Gastroesophageal sphincter (tissue), 3 donors: Measurements from ENCODE around the gene ABAT.

Experiments used
- CTCF ChIP-seq, 4 experiments: fragments of 200-600 bp in 2 of 4; fragments of 450-650 bp in 2 of 4; sonication (generic) in 1 of 4; IDR thresholded peaks; one replicate each; pipeline ENCODE4 v1.5.1; 2017 to 2019; ENCODE audit warnings: antibody characterized with exemption in 4 of 4, mild to moderate bottlenecking in 2 of 4, moderate library complexity in 2 of 4
- EP300 ChIP-seq: sonication (generic); formaldehyde crosslinking; IDR thresholded peaks from one replicate; pipeline ENCODE4 v1.6.1; 2017; ENCODE audit warnings: antibody characterized with exemption, mild to moderate bottlenecking
- POLR2A ChIP-seq, 2 donors: fragments of 450-650 bp; IDR thresholded peaks; one replicate each; pipeline ENCODE4 v1.6.1; 2017; ENCODE audit warnings: antibody characterized with exemption in 2 of 2, mild to moderate bottlenecking in 2 of 2, moderate library complexity in 1 of 2
- POLR2AphosphoS5 ChIP-seq: sonication (generic); formaldehyde crosslinking; IDR thresholded peaks from one replicate; pipeline ENCODE4 v1.6.1; 2017; ENCODE audit warnings: antibody characterized with exemption

DNA sequence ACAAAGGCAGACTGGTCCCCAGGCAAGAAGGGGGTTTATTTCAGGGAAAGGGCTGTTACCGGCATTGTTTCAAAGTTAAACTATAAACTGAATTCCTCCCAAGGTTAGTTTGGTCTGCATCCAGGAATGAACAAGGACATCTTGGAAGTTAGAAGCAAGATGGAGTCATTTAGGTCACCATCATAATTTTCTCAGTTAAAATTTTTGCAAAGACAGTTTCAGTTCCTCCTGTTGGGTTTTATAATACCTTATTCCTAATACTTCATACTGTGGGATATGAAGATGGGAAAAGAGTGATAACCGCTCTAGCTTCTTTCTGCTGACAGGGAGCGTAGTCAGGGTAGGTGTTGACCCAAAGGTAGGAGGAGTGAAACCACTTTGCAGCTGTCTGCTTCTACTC, 148.0 kb downstream of the ABAT start:
- TF ChIP-seq CTCF (IDR thresholded peaks at IDR 0.05) (no peak), POLR2A (IDR thresholded peaks at IDR 0.05) (no peak), EP300 (no peak), POLR2AphosphoS5 (no peak)
